ENCODE results near the gene FBXL17.

- TF ChIP-seq, protein P1, sequence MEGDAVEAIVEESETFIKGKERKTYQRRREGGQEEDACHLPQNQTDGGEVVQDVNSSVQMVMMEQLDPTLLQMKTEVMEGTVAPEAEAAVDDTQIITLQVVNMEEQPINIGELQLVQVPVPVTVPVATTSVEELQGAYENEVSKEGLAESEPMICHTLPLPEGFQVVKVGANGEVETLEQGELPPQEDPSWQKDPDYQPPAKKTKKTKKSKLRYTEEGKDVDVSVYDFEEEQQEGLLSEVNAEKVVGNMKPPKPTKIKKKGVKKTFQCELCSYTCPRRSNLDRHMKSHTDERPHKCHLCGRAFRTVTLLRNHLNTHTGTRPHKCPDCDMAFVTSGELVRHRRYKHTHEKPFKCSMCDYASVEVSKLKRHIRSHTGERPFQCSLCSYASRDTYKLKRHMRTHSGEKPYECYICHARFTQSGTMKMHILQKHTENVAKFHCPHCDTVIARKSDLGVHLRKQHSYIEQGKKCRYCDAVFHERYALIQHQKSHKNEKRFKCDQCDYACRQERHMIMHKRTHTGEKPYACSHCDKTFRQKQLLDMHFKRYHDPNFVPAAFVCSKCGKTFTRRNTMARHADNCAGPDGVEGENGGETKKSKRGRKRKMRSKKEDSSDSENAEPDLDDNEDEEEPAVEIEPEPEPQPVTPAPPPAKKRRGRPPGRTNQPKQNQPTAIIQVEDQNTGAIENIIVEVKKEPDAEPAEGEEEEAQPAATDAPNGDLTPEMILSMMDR (conservative IDR thresholded peaks at IDR 0.05; ENCODE audit: low read depth, low read length): no peak
- TF ChIP-seq EZH2 (IDR thresholded peaks at IDR 0.05; ENCODE audit: low read length, unreplicated experiment): no peak
- TF ChIP-seq EZH2phosphoT487 (IDR thresholded peaks at IDR 0.05; ENCODE audit: borderline replicate concordance, low read length): no peak
Observed at GRCh38 chr5:107925200-107925599, 456.7 kb downstream of the FBXL17 start.
